ENCODE measurements around the gene CEP128.

CEP128 gene

DNA sequence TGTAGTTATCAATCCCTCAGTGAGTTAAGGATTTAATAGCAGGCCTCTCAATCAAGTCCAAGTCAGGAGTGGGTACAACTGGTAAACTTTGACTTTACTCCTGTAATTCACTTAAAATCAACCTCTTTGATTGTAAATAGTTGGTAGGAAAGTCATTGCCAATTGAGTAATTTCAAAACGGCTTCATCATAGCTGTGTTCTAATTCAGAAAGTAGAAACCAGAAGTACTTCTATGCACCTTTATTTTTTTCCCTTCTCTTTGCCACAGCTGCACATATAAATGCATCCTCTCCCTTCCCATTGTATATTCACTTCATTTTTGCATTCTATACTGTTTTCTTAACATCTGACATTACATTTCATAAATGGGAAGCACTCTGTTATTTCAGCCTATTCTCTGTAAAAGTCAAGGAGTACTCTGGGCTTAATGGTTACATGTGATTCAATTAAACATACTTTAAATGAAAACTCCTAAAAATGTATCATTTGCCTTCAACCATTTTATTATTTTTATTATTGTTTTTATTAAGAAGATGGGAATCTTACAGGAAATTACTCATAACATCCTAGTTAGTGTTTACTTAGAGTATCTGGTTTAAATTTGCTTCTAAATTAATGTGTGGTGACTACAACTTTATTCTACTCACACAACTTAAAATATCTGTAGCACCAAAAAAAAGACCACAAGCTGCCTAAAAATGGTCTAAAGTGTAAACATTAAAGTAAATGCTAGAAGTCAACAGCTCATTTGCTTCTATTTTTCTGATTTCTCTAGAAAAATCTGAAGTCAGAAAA lies 171.2 kb downstream of the CEP128 start:
- POLR2A ChIA-PET = no interaction called here
- no peak overlapping the region for H3K4me3 ChIP-seq (ENCODE audit: low read depth, low read length)
- H3K36me3 ChIP-seq (ENCODE audit: control insufficient read depth in 2 of 2, insufficient read depth in 1 of 2, low read length in 2 of 2) = no peaks in the 10 kb centered on the region
- peaks cover 5% of the 10 kb centered on the region for H3K4me1 ChIP-seq (ENCODE audit: control insufficient read depth, insufficient read depth, low read length)
- TF ChIP-seq ZNF660 (tag by site-specific recombination; IDR thresholded peaks at IDR 0.05) (no peak), ZNF791 (tag by site-specific recombination; IDR thresholded peaks at IDR 0.05) (no peak), ZSCAN5A (tag by site-specific recombination; IDR thresholded peaks at IDR 0.05) (no peak)
- no peak overlapping the region for H3K27ac ChIP-seq (ENCODE audit: extremely low read depth, low read depth, low read length)
- CTCF ChIA-PET = no interaction called here
- H3K9me3 ChIP-seq (ENCODE audit: control insufficient read depth, insufficient read depth, low read depth, low read length) = no peaks in the 10 kb centered on the region

DNA sequence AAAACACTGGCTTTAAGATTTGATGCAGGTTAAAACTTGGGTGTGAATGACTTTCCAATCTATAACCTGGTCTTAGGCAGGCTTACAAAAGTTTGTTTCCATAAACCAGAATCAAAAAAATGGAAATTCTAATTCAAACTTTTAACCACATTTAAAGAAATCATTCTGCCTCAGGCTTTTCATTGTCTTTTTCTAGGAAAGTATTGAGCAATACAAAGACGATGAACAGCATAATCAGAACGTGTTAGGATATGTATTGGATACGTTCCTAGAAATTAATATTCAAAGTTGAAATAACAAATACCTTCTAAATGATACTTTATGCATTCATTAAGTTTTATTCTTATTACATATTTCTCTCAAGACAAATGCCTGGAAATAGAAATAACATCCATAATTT lies 172.9 kb downstream of the CEP128 start:
- H3K4me3 ChIP-seq (ENCODE audit: low read depth, low read length) = no peak overlapping the region
- no peak for TF ChIP-seq REST (tag by site-specific recombination; IDR thresholded peaks at IDR 0.05)
- no peak for TF ChIP-seq ZNF623 (tag by site-specific recombination; IDR thresholded peaks at IDR 0.05)
- no peak for TF ChIP-seq ZNF391 (tag by site-specific recombination; IDR thresholded peaks at IDR 0.05; ENCODE audit: borderline replicate concordance, low read depth)
- TF ChIP-seq TRIM28 (IDR thresholded peaks at IDR 0.05; ENCODE audit: borderline replicate concordance, low read length) = no peak
- no peak for TF ChIP-seq ZBTB10 (tag by site-specific recombination; IDR thresholded peaks at IDR 0.05)
- TF ChIP-seq ZBTB20 (tag by site-specific recombination; IDR thresholded peaks at IDR 0.05) = no peak
- TF ChIP-seq ZNF510 (tag by site-specific recombination; IDR thresholded peaks at IDR 0.05; ENCODE audit: insufficient replicate concordance) = no peak
- TF ChIP-seq ZNF521 (tag by site-specific recombination; IDR thresholded peaks at IDR 0.05) = no peak
- TF ChIP-seq ZNF274 (IDR thresholded peaks at IDR 0.05; ENCODE audit: low read length) = no peak
- no peak for TF ChIP-seq ZNF274 (tag by site-specific recombination; IDR thresholded peaks at IDR 0.05; ENCODE audit: borderline replicate concordance)
- TF ChIP-seq SCRT1 (tag by site-specific recombination; IDR thresholded peaks at IDR 0.05; ENCODE audit: borderline replicate concordance) = no peak
- no peak for TF ChIP-seq ZNF558 (tag by site-specific recombination; IDR thresholded peaks at IDR 0.05)
- TF ChIP-seq ZSCAN5A (tag by site-specific recombination; IDR thresholded peaks at IDR 0.05) = no peak
- TF ChIP-seq ZNF571 (tag by site-specific recombination; IDR thresholded peaks at IDR 0.05) = no peak
- no peak for TF ChIP-seq ZNF473 (tag by site-specific recombination; IDR thresholded peaks at IDR 0.05)
- H3K36me3 ChIP-seq (ENCODE audit: control insufficient read depth in 2 of 2, insufficient read depth in 1 of 2, low read length in 2 of 2) = no peaks in the 10 kb centered on the region
- H3K9me3 ChIP-seq (ENCODE audit: control insufficient read depth, insufficient read depth, low read depth, low read length) = no peaks in the 10 kb centered on the region
- peaks cover 10% of the 10 kb centered on the region for H3K4me1 ChIP-seq (ENCODE audit: control insufficient read depth, insufficient read depth, low read length)
- H3K27ac ChIP-seq (ENCODE audit: extremely low read depth, low read depth, low read length) = no peak overlapping the region
- POLR2A ChIA-PET = no interaction called here
- CTCF ChIA-PET = no interaction called here

Measured in HEK293 (cell line).